SHP77 (cell line): ENCODE measurements around the gene PIEZO2.

Source experiments
- DNase-seq, 2 experiments: peaks; one replicate each; lab custom pipeline; 2025; lab: John Stamatoyannopoulos, UW

PIEZO2 gene

DNA sequence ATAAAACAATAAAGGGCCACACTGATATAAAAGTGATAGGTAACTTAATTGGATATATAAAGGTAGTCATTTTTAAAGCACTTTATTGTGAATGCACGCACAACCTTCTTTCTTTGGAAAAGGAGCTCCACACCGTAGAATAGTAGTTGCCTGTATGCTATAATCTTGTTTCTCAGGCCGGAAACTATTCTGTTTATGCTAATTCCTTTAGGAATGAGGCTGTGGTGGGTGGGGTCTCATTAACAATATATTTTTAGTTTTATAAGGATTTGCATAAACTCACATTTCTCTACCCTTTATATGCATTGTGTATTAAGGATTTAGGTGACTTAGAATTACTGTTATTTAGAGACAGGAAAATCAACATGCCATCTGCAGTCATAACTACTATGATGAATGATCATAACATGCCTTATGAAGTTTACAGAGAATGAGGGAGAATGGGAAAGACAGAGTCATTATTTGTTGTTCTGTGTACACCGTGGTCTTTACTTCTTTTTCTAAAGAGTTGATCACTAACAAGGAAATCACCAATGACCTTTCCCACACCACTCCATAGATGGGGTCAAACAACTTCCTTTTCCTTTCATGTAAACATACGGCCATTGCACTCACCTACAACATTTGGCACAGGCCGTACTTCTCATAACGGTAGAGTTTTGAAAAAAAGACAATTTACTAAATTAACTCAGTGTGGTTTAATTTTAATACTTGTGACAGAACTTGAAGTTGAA is 84.5 kb downstream of the PIEZO2 start:
- no peak for DNase-seq

GRCh38 chr18:11064106-11064505 is 85.3 kb downstream of the PIEZO2 start:
- DNase-seq, result no peak

GRCh38 chr18:11055721-11056120 is 93.6 kb downstream of the PIEZO2 start:
- DNase-seq, result no peak

DNA sequence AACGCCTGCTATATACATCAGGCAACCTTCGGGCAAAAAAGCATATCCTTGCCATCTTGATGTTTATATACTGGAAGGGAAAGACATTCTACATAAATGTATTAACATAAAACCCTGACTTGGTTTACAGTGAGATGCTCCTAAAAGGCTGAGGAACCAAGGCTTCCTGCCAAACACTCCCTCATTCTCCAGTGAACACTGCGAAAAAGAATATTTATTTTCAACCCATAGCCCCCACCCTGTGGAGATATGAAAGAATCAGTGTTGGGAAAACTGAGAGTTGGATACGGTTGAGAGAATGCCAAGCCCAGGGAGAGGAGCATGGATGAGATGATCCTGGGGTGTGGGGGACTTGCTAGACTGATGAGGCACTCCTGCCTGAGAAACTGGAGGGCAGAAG is 94.9 kb downstream of the PIEZO2 start:
- no peak for DNase-seq

DNA sequence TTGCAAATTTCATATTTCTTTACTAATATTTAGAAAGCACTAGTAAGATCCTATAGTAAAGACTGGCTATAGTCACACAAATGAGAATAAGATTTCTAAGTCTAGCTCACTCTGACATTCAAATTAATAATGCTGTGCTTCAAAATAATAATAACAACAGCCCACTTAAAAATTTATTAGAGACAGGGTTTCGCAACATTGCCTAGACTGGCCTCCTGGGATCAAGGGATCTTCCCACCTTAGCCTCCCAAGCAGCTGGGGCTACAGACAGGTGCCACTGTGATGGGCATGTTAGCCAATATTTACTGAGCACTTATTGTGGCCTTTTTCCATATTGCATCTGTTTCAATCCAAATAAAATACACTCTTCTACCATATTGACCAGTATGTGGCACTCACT is 96.1 kb downstream of the PIEZO2 start:
- peak in 1 of 2 experiments; percentile 14 for DNase-seq

DNA sequence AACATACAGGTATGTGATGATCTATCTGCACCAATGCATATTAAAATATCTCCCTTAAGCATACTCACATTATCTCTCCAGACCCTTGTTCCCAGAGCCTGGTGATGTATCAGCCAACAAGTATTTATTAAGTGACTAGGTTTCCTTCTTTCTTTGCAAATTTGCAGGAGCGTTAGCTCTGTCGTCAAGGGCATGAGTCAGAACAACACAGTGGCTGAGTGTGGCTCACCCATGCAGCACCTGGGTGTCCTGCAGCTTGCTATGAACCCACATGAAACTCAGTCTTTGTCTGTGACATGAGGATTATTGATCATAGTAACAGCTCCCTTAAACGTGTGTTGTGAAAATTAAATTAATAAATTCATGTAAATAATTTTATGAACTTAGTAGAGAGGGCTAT is 96.6 kb downstream of the PIEZO2 start:
- DNase-seq, result no peak

GRCh38 chr18:11051462-11051861 is 97.9 kb downstream of the PIEZO2 start:
- DNase-seq, result no peak

DNA sequence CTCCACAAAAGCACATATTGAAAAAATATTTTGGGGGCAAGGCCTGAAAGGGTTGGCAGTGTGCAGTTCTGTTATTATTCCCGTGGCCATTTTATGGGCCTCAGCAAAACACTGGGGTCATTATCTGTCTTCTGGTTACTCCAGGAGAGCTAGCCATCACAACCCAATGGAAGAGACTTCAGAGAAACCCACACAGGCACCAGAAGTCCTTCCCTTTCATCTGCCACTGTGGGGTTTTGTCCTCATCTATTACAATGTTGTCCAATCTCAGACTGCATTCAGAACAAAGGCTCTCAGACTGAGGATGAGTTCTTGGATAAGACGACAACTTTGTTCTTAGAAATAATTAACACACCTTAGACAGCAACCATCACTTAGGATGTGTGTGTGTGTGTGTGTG is 98.4 kb downstream of the PIEZO2 start:
- DNase-seq, result no peak

- no peak for DNase-seq
Measured at GRCh38 chr18:11047817-11048216, 101.6 kb downstream of the PIEZO2 start.

DNA sequence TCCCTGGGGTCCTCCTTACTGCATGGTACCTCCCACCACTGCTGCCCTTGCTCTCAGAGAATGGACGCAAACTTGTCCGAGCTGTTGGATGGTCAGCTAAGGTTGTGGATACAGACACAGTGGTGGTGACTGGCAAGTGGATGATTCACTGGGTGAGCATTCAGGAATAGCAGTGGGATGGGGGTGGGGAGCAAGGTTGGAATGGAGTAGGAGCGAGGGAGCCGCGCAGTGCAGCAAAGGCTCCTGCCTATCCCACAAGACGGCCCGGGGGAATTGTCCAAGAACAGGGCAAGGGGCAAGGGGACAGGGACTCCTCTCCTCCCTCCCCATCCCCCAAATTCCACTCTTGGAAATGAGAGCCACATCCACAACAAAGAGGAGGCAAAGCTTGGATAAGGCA is 102.2 kb downstream of the PIEZO2 start:
- no peak for DNase-seq

DNA sequence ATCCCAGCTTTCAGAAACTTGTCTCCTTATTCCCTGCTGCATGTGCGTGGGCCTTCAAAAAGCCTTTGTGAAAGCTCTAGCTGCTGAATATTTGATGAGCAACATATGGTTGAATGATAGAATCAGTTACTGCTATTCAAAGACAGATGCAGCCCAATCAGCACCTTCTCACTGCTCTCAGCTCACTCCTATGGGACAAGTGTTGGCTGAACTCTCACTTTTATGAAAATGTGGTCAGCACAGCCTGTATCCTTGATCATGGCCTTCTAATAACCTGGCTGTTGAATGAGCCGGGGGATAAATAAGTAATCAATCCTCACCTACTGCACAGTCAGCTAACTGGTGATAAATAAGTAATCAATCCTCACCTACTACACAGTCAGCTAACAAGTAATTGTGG is 103.2 kb downstream of the PIEZO2 start:
- DNase-seq, result no peak

GRCh38 chr18:11043694-11044093 is 105.7 kb downstream of the PIEZO2 start:
- no peak for DNase-seq

- DNase-seq, result no peak
Measured at GRCh38 chr18:11042247-11042646, 107.1 kb downstream of the PIEZO2 start.

DNA sequence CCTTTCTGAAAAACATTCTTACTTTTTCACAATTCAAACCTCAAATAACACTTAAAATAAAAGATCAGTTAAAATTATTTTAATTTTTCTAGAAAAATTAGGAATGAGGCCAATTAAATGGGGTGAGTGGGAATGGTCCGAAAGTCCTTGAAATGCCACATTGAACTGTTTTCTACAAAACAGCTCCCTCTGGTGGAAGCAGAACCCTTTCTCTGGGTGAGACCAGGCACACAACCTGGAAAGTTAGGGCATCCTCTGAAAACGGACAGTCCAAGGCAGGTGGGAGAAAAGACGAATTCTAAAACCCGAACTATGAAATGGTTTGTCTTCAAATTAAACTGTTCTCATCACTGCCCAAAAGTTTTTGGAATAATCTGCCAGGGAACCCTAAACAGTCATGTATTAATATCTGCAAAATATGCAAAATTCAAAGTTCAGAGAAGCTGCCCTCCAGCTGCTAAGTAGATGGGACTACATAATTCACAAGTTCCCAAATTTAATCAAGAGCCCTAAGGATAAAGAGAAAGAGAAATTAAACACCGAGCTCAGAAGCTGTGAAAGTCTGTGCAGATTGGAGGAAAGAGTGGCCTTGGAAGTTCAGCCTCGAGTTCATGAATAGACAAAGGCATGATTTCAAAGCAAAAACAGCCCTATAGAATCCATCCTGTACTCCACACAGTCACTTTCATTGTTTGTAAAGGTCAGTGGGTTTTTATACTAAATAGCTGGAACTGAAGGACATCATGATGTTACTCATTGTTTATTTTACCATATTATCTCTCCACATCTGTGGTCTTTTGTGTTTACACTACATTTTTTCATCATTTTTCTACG is 108.3 kb downstream of the PIEZO2 start:
- DNase-seq, result peak in 1 of 2 experiments; percentile 36

DNA sequence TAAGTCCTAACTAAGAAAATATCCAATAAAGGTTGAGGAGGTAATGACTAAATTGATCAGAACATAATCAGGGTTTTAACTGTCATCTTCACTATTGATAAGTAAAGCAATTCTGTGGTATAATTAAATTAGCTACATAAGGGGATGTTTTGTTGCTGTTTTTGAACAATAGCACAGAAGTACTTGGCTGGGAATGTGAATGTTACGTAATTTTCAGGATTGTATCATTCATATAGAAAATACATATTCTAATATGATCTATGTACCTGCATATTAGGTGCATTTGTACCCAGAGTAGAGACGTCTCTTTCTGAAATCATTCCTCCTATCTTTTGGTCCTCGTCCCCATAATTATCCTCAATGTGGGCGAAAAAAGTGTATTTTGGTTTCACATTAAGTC is 109.0 kb downstream of the PIEZO2 start:
- no peak for DNase-seq

GRCh38 chr18:11037533-11038240 is 111.7 kb downstream of the PIEZO2 start:
- DNase-seq, result no peak

DNA sequence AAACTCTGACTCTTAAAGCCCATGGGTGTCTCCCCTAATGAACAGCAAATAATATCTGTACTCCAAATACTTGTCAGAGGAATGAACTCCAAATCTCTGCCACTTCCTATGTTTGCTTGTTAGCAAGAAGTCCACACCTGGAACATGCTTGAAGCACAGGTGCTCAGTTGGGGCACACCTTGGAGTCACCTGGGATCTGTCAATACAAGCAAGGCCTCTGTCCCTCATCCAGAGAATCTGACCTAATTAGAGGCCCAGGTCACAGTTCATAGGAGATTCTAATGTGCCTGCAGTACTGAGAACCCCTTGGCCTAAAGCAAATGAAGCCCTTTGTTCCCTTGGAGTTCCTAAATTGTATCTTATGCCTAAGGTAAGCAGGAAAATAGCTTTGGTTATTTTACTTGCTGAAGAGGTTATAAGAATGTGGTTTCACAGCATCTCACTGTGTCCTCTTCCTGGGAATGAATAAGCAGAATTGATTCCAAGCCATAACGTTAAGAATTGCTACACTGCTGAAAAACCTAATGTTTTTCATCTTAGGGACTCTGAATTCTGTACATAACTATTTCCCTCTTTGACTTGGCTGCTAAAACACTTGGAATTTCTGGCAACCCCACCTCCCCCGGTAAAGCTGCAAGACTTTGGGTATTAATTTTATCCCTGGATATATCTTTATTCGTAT is 113.4 kb downstream of the PIEZO2 start:
- DNase-seq, result no peak

GRCh38 chr18:11035376-11035775 is 114.0 kb downstream of the PIEZO2 start:
- DNase-seq, result no peak

DNA sequence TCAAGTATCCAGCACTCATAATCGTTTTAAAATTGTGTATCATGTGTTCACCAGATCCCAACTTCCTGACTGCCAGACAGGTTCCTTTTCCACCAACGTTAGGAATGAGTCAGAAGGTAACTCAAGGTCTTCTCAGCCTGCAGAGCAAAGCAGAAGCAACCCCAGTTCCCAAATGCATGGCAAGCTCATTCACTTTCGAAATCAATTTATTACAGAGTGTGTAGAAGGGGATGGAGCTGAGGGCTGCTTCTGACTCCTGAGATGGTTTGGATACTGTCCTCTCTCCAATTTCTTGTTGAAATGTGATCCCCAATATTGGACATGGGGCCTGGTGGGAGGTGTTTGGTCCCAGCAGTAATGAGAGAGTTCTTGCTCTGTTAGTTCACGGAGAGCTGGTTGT is 114.5 kb downstream of the PIEZO2 start:
- DNase-seq, result no peak

GRCh38 chr18:11033503-11033902 is 115.9 kb downstream of the PIEZO2 start:
- no peak for DNase-seq

DNA sequence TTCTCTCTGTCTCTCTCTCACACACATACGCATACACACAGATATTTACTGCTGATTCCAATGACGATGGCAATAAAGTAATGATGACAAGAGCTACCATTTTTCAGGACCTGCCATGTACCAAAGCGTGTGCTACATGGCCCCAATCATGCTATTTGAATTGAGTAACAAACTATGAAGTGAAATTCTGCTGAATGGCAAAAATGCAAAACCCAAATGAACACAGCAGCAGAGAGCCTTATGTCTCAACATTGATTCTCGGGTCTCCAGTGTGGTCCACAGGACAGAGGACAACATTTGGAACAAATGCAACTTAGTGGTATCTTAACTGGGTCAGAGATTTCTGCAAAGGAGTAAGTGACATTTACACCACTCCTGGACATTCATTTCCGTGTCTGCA is 117.4 kb downstream of the PIEZO2 start:
- no peak for DNase-seq

DNA sequence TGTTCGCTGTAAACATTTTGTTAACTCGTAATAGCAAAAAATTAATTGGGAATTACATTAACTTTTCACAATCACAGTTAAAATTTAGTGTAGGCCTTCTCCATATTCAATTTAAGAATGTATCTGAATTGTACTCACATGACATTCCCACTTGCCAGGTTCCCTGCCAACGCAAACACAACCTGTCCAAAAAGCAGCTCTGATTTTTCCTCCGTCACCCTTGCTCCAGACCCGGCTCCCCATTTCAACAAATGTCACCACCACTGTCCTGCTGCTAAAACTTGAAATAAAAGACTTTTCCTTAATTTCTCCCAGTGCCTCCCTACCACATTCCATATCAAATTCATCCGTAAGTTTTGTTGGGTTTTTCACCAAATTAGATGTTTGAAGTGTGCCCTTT is 120.3 kb downstream of the PIEZO2 start:
- no peak for DNase-seq
